HEK293 (cell line): ENCODE measurements around the gene ALG12.

Source experiments
- CTCF ChIA-PET: fragments of 350-600 bp; formaldehyde crosslinking; extraction: SDS; loops from one replicate; lab custom pipeline; 2021; ENCODE audit warnings: antibody characterized with exemption; lab: Yijun Ruan, JAX
- POLR2A ChIA-PET: fragments of 300-600 bp; formaldehyde crosslinking; extraction: SDS; loops from one replicate; lab custom pipeline; 2020; ENCODE audit warnings: antibody characterized with exemption, inconsistent platforms; lab: Yijun Ruan, JAX
- H3K27ac ChIP-seq: fragments of 200-500 bp; sonication (Bioruptor generic); 2 replicates; pipeline ENCODE4 v1.5.1; 2014; ENCODE audit warnings: low read depth, low read length, control low read depth, inconsistent platforms; ENCODE audit errors: extremely low read depth
- H3K36me3 ChIP-seq, 2 experiments: fragments of 200-500 bp in 1 of 2; sonication (Bioruptor generic) in 1 of 2; 1 replicate in 1 of 2; 2 replicates in 1 of 2; pipeline ENCODE4 v1.5.1; 2014 to 2017; ENCODE audit warnings: inconsistent platforms in 2 of 2, low read length in 2 of 2; ENCODE audit not compliant: control insufficient read depth in 2 of 2, insufficient read depth in 1 of 2
- H3K4me1 ChIP-seq: fragments of 200-500 bp; sonication (Bioruptor generic); 2 replicates; pipeline ENCODE4 v1.5.1; 2014; ENCODE audit warnings: mild to moderate bottlenecking, low read length, inconsistent platforms; ENCODE audit not compliant: control insufficient read depth, insufficient read depth
- H3K4me3 ChIP-seq: 2 replicates; pipeline ENCODE4 v1.5.1; 2011; ENCODE audit warnings: low read depth, mild to moderate bottlenecking, control low read depth, low read length, moderate library complexity
- H3K9me3 ChIP-seq: fragments of 200-500 bp; sonication (Bioruptor generic); 2 replicates; pipeline ENCODE4 v1.5.1; 2014; ENCODE audit warnings: low read depth, low read length, inconsistent platforms; ENCODE audit not compliant: control insufficient read depth, insufficient read depth
- BCL11B ChIP-seq: fragments of 450-650 bp; formaldehyde crosslinking; IDR thresholded peaks from 2 replicates; pipeline ENCODE4 v1.5.1; 2016; ENCODE audit warnings: low read depth, missing biosample characterization, missing genetic modification characterization
- EGR2 ChIP-seq: fragments of 450-650 bp; formaldehyde crosslinking; IDR thresholded peaks from 2 replicates; pipeline ENCODE4 v1.5.1; 2016; ENCODE audit warnings: low read depth, missing biosample characterization, missing genetic modification characterization
- KLF1 ChIP-seq: fragments of 450-650 bp; formaldehyde crosslinking; IDR thresholded peaks from 2 replicates; pipeline ENCODE4 v1.5.1; 2016; ENCODE audit warnings: missing biosample characterization, missing genetic modification characterization
- MEIS1 ChIP-seq: sonication (generic); formaldehyde crosslinking; IDR thresholded peaks from 2 replicates; pipeline ENCODE4 v1.8.1; 2022; ENCODE audit warnings: missing genetic modification reagents, mild to moderate bottlenecking, borderline replicate concordance
- YY1 ChIP-seq: fragments of 450-650 bp; formaldehyde crosslinking; IDR thresholded peaks from 2 replicates; pipeline ENCODE4 v1.5.1; 2018; ENCODE audit warnings: missing biosample characterization, missing genetic modification characterization
- ZBTB21 ChIP-seq: fragments of 450-650 bp; formaldehyde crosslinking; IDR thresholded peaks from 2 replicates; pipeline ENCODE4 v1.5.1; 2017; ENCODE audit warnings: missing biosample characterization, missing genetic modification characterization
- ZFHX2 ChIP-seq: fragments of 450-650 bp; formaldehyde crosslinking; conservative IDR thresholded peaks from 2 replicates; pipeline ENCODE4 v1.5.1; 2016; ENCODE audit warnings: missing biosample characterization, missing genetic modification characterization
- ZNF121 ChIP-seq: fragments of 450-650 bp; formaldehyde crosslinking; IDR thresholded peaks from 2 replicates; pipeline ENCODE4 v1.5.1; 2016; ENCODE audit warnings: missing biosample characterization, missing genetic modification characterization
- ZNF146 ChIP-seq: fragments of 450-650 bp; formaldehyde crosslinking; IDR thresholded peaks from 2 replicates; pipeline ENCODE4 v1.5.1; 2016; ENCODE audit warnings: missing biosample characterization, missing genetic modification characterization
- ZNF350 ChIP-seq: fragments of 450-650 bp; formaldehyde crosslinking; IDR thresholded peaks from 2 replicates; pipeline ENCODE4 v1.5.0; 2017; ENCODE audit warnings: missing biosample characterization, mild to moderate bottlenecking, missing genetic modification characterization
- ZNF394 ChIP-seq: fragments of 450-650 bp; formaldehyde crosslinking; IDR thresholded peaks from 2 replicates; pipeline ENCODE4 v1.5.1; 2016; ENCODE audit warnings: missing biosample characterization, missing genetic modification characterization, mild to moderate bottlenecking, moderate library complexity, borderline replicate concordance
- ZNF544 ChIP-seq: fragments of 450-650 bp; formaldehyde crosslinking; IDR thresholded peaks from 2 replicates; pipeline ENCODE4 v1.5.0; 2017; ENCODE audit warnings: missing biosample characterization, missing genetic modification characterization
- ZNF621 ChIP-seq: fragments of 450-650 bp; formaldehyde crosslinking; IDR thresholded peaks from 2 replicates; pipeline ENCODE4 v1.5.1; 2017; ENCODE audit warnings: missing biosample characterization, missing genetic modification characterization
- ZNF664 ChIP-seq: fragments of 450-650 bp; formaldehyde crosslinking; IDR thresholded peaks from 2 replicates; pipeline ENCODE4 v1.5.1; 2016; ENCODE audit warnings: missing biosample characterization, missing genetic modification characterization
- ZNF701 ChIP-seq: fragments of 450-650 bp; formaldehyde crosslinking; IDR thresholded peaks from 2 replicates; pipeline ENCODE4 v1.5.1; 2016; ENCODE audit warnings: missing biosample characterization, missing genetic modification characterization
- ZNF777 ChIP-seq: fragments of 450-650 bp; formaldehyde crosslinking; IDR thresholded peaks from 2 replicates; pipeline ENCODE4 v1.5.1; 2017; ENCODE audit warnings: missing biosample characterization, missing genetic modification characterization, borderline replicate concordance
- ZSCAN30 ChIP-seq: fragments of 450-650 bp; IDR thresholded peaks from 2 replicates; pipeline ENCODE4 v1.5.1; 2018; ENCODE audit warnings: missing biosample characterization, mild to moderate bottlenecking, missing genetic modification characterization, moderate library complexity
- ZXDB ChIP-seq: fragments of 450-650 bp; formaldehyde crosslinking; IDR thresholded peaks from 2 replicates; pipeline ENCODE4 v1.5.1; 2016; ENCODE audit warnings: missing biosample characterization, missing genetic modification characterization
- TF ChIP-seq, protein P1 (sequence below): fragments of 450-650 bp; formaldehyde crosslinking; IDR thresholded peaks from 2 replicates; pipeline ENCODE4 v1.5.1; 2016; ENCODE audit warnings: missing biosample characterization, missing genetic modification characterization
- TF ChIP-seq, protein P2 (sequence below): fragments of 450-650 bp; formaldehyde crosslinking; IDR thresholded peaks from 2 replicates; pipeline ENCODE4 v1.5.1; 2017; ENCODE audit warnings: missing biosample characterization, missing genetic modification characterization
- TF ChIP-seq, protein P3 (sequence below): fragments of 450-650 bp; formaldehyde crosslinking; IDR thresholded peaks from 2 replicates; pipeline ENCODE4 v1.5.1; 2016; ENCODE audit warnings: missing biosample characterization, missing genetic modification characterization

The ALG12 gene

DNA sequence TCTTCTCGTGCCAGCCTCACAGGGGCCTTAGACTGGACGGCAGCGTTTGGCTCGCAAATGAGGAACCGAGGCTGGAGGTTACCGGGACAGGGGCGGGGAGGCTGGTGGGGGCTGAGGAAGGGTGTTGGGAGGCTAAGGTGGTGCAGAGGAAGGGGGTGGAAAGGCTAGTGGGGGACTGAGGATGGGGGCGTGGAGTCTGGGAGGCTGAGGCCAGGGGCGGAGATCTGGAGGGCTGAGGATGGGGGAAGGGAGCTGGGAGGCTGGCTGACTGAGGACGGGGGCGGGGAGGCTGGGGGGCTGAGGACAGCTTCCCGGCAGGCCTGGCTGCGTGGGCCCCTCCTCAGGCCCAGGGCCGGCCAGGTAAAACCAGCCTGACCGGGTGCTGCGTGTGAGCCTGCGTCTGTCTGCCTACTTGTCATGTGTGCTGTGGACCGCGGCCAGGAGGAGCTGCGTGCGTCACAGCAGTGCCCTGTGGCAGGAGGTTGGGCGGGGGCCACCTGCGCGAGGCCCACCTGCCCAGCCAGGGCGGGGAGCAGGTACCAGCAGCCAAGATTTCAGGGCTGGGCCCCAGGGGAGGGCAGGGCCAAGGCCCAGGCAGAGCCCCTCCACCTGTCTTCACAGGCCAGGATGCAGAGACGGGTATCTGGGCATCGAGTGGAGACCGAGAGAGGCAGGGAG, 32.9 kb upstream of the ALG12 start:
- POLR2A ChIA-PET, result interaction anchor here (0.9 to 2.7 kb wide), 5 partner anchors 10 to 21 kb away, joined by 3 to 6 read pairs (median 5); partner anchors contain the start of gene PIM3
- H3K36me3 ChIP-seq, result no peaks in the 10 kb centered on the region
- H3K4me3 ChIP-seq, result no peak overlapping the region
- H3K9me3 ChIP-seq, result no peaks in the 10 kb centered on the region
- H3K27ac ChIP-seq, result no peak overlapping the region
- TF ChIP-seq ZFHX2 (tag by site-specific recombination) (peak; percentile 90), KLF1 (tag by site-specific recombination) (peak; percentile 70; the same call in 1 of the 2 replicates), MEIS1 (no peak), EGR2 (tag by site-specific recombination) (peak; percentile 89)
- H3K4me1 ChIP-seq, result no peaks in the 10 kb centered on the region; the same call in 1 of the 2 replicates
- CTCF ChIA-PET, result interaction anchor here (0.8 to 2.2 kb wide), 2 partner anchors 25 to 29 kb away, joined by 3 to 7 read pairs; no protein-coding TSS in a partner anchor

DNA sequence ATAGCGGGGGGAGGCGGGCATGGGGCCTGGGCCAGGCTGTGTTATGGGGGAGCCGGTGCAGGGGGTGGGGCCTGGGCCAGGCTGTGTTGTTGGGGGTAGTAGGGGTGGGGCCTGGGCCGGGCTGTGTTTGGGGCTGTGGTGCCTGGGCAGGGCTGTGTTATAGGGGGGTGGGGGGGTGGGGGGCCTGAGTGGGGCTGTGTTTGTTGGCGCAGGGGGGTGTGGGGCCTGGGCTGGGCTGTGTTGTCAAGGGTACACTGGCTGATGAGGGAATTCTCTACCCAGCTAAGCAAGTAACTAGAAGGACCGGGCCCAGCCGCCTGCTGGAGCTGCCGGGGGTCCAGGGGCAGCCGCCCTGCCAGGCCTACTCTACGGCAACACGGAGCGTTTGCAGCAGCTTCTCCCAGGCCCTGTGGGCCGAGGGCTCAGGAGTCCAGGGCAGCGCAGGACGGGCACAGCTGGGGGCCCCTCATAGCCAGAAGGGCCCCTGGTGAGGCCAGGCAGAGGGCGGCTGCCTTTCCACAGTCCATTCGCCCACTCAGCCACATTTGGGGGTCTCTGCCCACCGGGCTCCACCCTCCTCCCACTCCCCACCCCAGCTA, 32.3 kb upstream of the ALG12 start:
- Histone ChIP-seq H3K4me1 (peaks cover 3% of the 10 kb centered on the region), H3K9me3 (no peaks in the 10 kb centered on the region), H3K27ac (no peak overlapping the region), H3K4me3 (no peak overlapping the region), H3K36me3 (no peaks in the 10 kb centered on the region)
- CTCF ChIA-PET, result interaction anchor here (0.6 kb wide), 1 partner anchor 8 kb away, joined by 3 read pairs; no protein-coding TSS in a partner anchor
- TF ChIP-seq ZNF777 (tag by site-specific recombination) (no peak), ZNF621 (no peak), ZNF701 (tag by site-specific recombination) (no peak), ZNF350 (tag by site-specific recombination) (no peak), ZNF394 (tag by site-specific recombination) (no peak)
- POLR2A ChIA-PET, result interaction anchor here (0.9 to 2.7 kb wide), 3 partner anchors 10 to 15 kb away, joined by 3 to 6 read pairs (median 5); partner anchors contain the start of gene PIM3

DNA sequence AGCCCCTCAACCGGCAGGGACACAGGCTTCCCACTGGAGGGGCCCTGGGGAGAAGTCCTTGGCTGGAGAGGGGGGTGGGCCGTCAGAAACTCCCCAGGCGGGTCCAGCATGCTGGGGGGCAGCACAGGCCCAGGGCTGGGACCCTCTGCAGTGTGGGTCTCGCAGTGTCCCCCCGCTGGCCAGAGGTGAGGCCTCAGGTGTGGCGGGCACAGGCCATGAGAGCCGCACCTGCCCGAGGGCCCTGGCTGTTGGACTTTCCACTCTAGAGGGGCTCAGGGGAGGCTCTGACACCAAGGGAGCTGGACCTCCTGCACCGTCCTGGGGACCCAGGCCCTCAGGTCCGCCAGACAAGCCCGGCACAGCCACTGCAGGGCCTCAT, 31.7 kb upstream of the ALG12 start:
- Histone ChIP-seq H3K36me3 (no peaks in the 10 kb centered on the region), H3K27ac (no peak overlapping the region), H3K9me3 (no peaks in the 10 kb centered on the region), H3K4me1 (peaks cover 3% of the 10 kb centered on the region), H3K4me3 (no peak overlapping the region)
- TF ChIP-seq ZNF664, result no peak
- TF ChIP-seq ZNF394 (tag by site-specific recombination), result no peak
- no peak for TF ChIP-seq ZBTB21 (tag by site-specific recombination)
- TF ChIP-seq ZNF121 (tag by site-specific recombination), result no peak
- no peak for TF ChIP-seq ZSCAN30
- ChIA-PET CTCF (interaction anchor here (0.6 kb wide), 1 partner anchor 9 kb away, joined by 3 read pairs; no protein-coding TSS in a partner anchor), POLR2A (interaction anchor here (0.9 kb wide), 1 partner anchor 12 kb away, joined by 3 read pairs; no protein-coding TSS in a partner anchor)

DNA sequence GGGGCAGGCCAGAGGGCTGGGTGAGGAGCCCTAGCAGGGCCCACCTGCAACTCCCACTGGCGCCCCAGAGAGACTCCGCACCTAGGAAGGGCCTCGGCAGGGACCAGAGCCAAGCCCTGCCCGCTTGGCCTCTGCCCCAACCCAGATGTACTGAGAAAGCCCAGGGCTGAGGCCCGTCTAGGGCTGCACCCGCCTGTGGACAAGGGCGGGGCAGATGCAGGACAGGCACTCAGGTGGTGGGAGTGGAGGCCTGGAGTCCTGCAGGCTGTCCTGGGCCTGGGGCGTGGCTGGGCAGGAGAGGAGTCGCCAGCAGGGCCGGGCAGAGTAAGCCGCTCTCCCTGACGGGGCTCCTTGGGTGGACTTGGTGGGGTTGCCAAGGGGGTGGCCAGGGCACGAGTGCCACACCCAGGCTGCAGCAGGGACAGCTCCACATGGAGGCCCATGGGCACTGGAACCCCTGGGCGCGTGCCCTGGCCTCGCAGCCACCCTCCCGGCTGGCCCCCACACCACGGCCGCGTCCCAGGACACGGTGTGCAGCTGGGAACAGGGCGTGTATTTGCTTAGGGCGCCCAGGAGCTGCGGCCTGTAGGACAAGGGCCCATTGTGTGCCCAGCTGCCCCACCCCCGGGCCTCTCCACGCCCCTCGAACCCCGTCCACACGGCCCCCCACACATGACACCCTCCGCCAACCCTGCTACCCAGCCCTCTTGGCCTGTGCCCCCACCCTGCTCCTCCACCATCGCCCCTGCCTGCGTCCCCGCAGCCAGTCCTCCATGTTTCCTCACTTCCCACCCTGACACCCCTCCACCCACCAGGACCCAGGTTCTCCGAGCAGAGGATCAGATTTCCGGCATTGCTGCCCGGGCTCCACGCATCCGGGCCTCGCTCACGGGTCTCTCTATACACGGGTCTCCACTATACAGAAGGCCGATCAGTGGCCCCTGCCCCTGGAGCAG, 31.0 kb upstream of the ALG12 start:
- Histone ChIP-seq H3K36me3 (no peaks in the 10 kb centered on the region), H3K9me3 (no peaks in the 10 kb centered on the region), H3K4me3 (no peak overlapping the region), H3K4me1 (peaks cover 3% of the 10 kb centered on the region), H3K27ac (no peak overlapping the region)
- CTCF ChIA-PET, result no interaction called here
- POLR2A ChIA-PET, result no interaction called here
- TF ChIP-seq ZNF544 (tag by site-specific recombination) (no peak), BCL11B (tag by site-specific recombination) (no peak), ZNF146 (tag by site-specific recombination) (no peak), YY1 (tag by site-specific recombination) (no peak), ZXDB (no peak)
- TF ChIP-seq, protein P1, sequence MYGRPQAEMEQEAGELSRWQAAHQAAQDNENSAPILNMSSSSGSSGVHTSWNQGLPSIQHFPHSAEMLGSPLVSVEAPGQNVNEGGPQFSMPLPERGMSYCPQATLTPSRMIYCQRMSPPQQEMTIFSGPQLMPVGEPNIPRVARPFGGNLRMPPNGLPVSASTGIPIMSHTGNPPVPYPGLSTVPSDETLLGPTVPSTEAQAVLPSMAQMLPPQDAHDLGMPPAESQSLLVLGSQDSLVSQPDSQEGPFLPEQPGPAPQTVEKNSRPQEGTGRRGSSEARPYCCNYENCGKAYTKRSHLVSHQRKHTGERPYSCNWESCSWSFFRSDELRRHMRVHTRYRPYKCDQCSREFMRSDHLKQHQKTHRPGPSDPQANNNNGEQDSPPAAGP (tag by site-specific recombination), result peak; percentile 63; the same call in 1 of the 2 replicates
- TF ChIP-seq, protein P2, sequence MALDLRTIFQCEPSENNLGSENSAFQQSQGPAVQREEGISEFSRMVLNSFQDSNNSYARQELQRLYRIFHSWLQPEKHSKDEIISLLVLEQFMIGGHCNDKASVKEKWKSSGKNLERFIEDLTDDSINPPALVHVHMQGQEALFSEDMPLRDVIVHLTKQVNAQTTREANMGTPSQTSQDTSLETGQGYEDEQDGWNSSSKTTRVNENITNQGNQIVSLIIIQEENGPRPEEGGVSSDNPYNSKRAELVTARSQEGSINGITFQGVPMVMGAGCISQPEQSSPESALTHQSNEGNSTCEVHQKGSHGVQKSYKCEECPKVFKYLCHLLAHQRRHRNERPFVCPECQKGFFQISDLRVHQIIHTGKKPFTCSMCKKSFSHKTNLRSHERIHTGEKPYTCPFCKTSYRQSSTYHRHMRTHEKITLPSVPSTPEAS (tag by site-specific recombination), result no peak
- TF ChIP-seq, protein P3, sequence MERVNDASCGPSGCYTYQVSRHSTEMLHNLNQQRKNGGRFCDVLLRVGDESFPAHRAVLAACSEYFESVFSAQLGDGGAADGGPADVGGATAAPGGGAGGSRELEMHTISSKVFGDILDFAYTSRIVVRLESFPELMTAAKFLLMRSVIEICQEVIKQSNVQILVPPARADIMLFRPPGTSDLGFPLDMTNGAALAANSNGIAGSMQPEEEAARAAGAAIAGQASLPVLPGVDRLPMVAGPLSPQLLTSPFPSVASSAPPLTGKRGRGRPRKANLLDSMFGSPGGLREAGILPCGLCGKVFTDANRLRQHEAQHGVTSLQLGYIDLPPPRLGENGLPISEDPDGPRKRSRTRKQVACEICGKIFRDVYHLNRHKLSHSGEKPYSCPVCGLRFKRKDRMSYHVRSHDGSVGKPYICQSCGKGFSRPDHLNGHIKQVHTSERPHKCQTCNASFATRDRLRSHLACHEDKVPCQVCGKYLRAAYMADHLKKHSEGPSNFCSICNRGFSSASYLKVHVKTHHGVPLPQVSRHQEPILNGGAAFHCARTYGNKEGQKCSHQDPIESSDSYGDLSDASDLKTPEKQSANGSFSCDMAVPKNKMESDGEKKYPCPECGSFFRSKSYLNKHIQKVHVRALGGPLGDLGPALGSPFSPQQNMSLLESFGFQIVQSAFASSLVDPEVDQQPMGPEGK, result 0 out of 2 replicates have a peak, but pooled peaks have one; percentile 34
